HG03159 (cell line): ENCODE results near the gene PRKAB2.
"Not testable (repeated sequence)": the region's sequence is repeated elsewhere in the genome, so short reads cannot be mapped to it uniquely, and the experiment has no call there.

ENCODE experiments used
- ATAC-seq: cut with Tn5 transposase; IDR thresholded peaks from one replicate; pipeline ENCODE4 v1.9.1; 2021; ENCODE audit warnings: mild to moderate bottlenecking, moderate library complexity; ENCODE audit not compliant: unreplicated experiment

The PRKAB2 gene

DNA sequence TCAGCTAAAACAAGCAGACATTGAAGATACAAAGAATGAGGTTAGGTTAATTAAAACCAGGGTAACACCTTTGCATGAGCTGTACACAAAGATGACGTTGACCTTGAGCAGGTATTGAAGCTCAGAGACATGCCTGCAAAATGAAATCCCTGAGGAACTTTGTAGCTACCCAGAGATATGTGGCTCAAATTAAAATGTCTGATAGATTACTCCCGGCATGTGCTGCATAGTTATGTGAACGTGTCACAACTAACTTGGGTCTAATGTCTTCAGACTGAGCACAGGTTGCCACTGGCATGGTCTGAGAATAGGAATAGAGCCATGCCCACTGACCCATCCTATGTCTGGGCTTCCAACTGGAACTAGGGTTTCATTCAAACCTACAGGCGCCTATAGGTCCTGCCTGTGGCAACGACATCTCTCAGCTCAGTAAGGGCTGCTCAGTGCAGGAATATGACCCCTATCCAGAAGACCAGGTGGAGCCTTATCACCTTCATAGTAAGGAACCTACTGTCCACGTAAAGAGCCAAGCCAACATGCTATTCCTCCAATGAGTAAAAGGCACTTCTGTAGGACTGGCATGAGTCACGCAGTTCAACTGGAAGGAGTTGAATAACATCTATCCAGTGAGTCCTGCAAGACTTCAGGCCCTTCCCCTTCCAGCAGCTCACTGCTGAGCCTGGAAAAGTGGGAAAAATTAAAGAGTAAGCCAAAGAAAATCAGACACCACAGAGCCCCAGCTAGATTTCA, 60.7 kb downstream of the PRKAB2 start:
- ATAC-seq: no peak

DNA sequence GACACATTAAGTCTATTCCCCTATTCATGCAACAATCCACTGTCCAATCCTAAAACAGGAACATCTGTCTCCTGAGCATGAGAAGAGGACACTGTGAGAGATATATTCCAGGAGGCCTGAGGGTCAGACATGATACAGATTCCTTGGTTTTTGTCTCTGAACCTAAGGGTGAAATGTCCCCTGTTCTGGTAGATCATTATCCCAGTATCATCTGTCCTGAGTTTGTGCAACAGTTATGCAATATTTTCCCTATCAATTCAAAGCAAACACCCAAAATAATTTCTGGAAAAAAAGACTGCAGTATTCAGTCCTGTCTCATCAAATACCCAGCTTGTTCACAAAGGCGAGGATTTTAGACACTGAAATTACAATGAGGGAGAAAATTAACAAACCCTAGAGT, 61.4 kb downstream of the PRKAB2 start:
- no peak for ATAC-seq

DNA sequence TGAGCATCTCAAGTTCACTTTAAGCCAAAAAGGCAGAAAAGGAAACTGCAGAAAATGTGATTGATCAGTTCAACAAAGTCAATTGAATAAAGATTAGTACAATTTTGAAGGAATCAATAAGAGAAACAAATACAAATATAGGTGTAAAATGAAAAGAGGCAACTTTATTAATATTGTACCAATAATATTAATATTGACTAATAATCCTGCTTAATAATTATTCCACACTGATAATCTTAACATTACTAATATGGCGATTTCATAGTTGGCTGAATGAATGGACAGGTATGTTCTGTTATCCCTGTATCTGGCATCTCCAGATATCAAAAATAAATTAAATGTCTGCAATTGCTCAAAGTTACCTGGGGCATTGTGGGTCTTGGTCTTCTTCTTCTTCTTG, 61.8 kb downstream of the PRKAB2 start:
- no peak for ATAC-seq

DNA sequence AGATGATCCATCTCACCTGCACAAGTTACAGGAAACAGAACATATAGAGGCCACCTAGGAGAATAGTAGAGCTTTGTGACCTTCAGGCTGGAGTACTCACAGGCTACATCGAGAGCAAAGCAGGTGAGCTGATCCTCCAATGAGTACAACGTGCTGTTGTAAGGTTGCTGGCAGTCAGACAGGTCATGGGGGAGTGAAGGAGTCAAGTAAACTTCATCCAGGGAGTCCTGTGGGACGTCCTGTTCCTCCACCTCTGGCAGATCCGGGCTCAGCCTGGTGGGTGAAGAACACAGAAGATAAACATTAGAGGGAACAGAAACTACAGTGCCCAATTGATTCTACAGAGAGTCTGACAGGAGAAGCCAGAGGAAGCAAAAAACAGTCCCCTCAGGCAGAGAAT, 62.5 kb downstream of the PRKAB2 start:
- ATAC-seq: no peak

DNA sequence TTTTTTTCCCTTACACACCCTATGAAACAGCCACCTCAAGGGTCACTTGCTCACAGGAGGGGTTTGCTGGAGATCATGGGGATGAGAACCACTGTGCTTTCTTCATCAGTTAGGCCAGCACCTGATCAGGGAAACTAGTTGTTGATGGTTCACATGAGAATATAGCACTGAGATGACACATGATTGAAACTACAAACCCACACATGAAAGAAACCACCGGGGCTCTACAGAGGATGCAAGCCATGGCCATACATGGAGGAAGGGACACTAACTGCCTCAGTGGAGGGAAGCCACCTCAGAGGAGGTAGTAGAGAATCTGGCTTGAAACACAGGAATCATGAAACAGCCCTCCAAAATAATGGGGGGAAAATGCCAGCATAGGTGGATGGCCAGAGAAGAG, 63.2 kb downstream of the PRKAB2 start:
- ATAC-seq: no peak

DNA sequence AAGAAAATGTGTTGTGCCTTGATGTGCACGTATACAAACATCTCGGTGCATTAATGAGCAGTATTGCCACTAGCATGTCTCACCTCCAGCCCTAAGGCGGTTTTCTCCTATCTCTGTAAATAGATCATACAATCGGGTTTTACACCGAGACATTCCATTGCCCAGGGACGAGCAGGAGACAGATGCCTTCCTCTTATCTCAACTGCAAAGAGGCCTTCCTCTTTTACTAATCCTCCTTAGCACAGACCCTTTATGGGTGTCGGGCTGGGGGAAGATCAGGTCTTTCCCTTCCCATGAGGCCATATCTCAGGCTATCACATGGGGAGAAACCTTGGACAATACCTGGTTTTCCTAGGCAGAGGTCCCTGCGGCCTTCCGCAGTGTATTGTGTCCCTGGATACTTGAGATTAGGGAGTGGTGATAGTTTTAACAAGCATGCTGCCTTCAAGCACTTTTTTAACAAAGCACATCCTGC, 65.8 kb downstream of the PRKAB2 start:
- ATAC-seq: not testable (repeated sequence)

DNA sequence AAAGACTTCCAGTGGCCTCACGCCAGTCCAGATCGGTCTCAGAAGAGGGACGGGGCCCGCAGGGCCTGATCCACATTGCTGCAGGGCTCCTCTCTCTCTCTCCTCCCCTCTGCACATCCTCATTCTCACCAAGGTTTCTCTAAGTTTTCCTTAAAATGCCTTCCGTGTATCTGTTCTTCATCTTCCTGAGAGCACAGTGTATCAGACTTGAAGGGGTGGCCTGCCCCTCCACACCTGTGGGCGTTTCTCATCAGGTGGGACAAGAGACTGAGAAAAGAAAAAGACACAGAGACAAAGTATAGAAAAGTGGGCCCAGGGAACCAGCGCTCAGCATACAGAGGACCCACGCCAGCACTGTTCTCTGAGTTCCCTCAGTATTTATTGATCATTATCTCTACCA, 66.4 kb downstream of the PRKAB2 start:
- ATAC-seq: no peak
